SK-N-SH (cell line): ENCODE data around the gene GRM7. TPM values are rescaled to one million over a fixed set of nuclear protein-coding genes. Genes with fewer than 3 reads are reported as not detected.

Source experiments
- CTCF ChIA-PET: fragments of 300-600, 350-600 bp; formaldehyde crosslinking; extraction: SDS; loops from one replicate; lab custom pipeline; 2021; lab: Yijun Ruan, JAX
- POLR2A ChIA-PET: fragments of 350-600 bp; sonication (Branson Sonifier 250); formaldehyde crosslinking; extraction: SDS; loops from one replicate; lab custom pipeline; 2020; ENCODE audit warnings: antibody characterized with exemption, inconsistent platforms; lab: Yijun Ruan, JAX
- DNase-seq: peaks from one replicate; pipeline ENCODE4 v3.0.0; 2012
- H2AFZ ChIP-seq: fragments of 200-600 bp; sonication (generic); 2 replicates; pipeline ENCODE4 v1.8.1; 2016; ENCODE audit warnings: antibody characterized with exemption, mild to moderate bottlenecking, low read depth
- H3F3A ChIP-seq: fragments of 200-600 bp; sonication (generic); replicated peaks from 2 replicates; pipeline ENCODE3; 2016; ENCODE audit warnings: antibody characterized with exemption, mild to moderate bottlenecking; ENCODE audit not compliant: insufficient read depth
- H3K27ac ChIP-seq, 2 experiments: fragments of 200-500 bp in 1 of 2; fragments of 200-600 bp in 1 of 2; sonication (Bioruptor generic) in 1 of 2; sonication (generic), shearing (Covaris generic) in 1 of 2; 2 replicates each; pipeline versions ENCODE4 v1.5.1 to v1.6.1; 2014 to 2016; ENCODE audit warnings: low read depth in 2 of 2, inconsistent platforms in 1 of 2, low read length in 1 of 2, mild to moderate bottlenecking in 1 of 2, mixed read lengths in 1 of 2
- H3K27me3 ChIP-seq: fragments of 200-600 bp; sonication (generic), shearing (Covaris generic); 2 replicates; pipeline ENCODE4 v1.6.1; 2016; ENCODE audit warnings: mixed run types; ENCODE audit not compliant: insufficient read depth
- H3K36me3 ChIP-seq, 2 experiments: fragments of 200-500 bp in 1 of 2; fragments of 200-600 bp in 1 of 2; sonication (Bioruptor generic) in 1 of 2; sonication (generic) in 1 of 2; replicated peaks in 1 of 2; 2 replicates each; pipeline versions ENCODE3 to v1.5.1; 2014 to 2016; ENCODE audit warnings: low read length in 1 of 2, mild to moderate bottlenecking in 1 of 2; ENCODE audit not compliant: insufficient read depth in 2 of 2, control insufficient read depth in 1 of 2
- H3K4me1 ChIP-seq, 2 experiments: fragments of 200-500 bp in 1 of 2; fragments of 200-600 bp in 1 of 2; sonication (Bioruptor generic) in 1 of 2; sonication (generic), shearing (Covaris generic) in 1 of 2; 2 replicates each; pipeline versions ENCODE4 v1.5.1 to v1.6.1; 2014 to 2016; ENCODE audit warnings: low read depth in 1 of 2, low read length in 1 of 2, mixed run types in 1 of 2; ENCODE audit not compliant: insufficient read depth in 2 of 2, control insufficient read depth in 1 of 2
- H3K4me2 ChIP-seq: fragments of 200-600 bp; sonication (generic), shearing (Covaris generic); 2 replicates; pipeline ENCODE4 v1.6.1; 2017; ENCODE audit warnings: mixed run types
- H3K4me3 ChIP-seq, 2 experiments: fragments of 200-500 bp in 1 of 2; fragments of 200-600 bp in 1 of 2; sonication (Bioruptor generic) in 1 of 2; sonication (generic), shearing (Covaris generic) in 1 of 2; 2 replicates each; pipeline versions ENCODE4 v1.5.1 to v1.8.1; 2014 to 2016; ENCODE audit warnings: low read depth in 2 of 2, inconsistent platforms in 1 of 2, low read length in 1 of 2, mild to moderate bottlenecking in 1 of 2, mixed read lengths in 1 of 2, moderate library complexity in 1 of 2
- H3K79me2 ChIP-seq: fragments of 200-600 bp; sonication (generic); 2 replicates; pipeline ENCODE4 v1.8.1; 2017; ENCODE audit warnings: mild to moderate bottlenecking; ENCODE audit not compliant: insufficient read depth
- H3K9ac ChIP-seq: fragments of 200-600 bp; sonication (generic); 2 replicates; pipeline ENCODE4 v1.6.1; 2017; ENCODE audit warnings: mixed run types
- H3K9me2 ChIP-seq: fragments of 200-600 bp; sonication (generic); 2 replicates; pipeline ENCODE4 v1.6.1; 2017; ENCODE audit warnings: mixed run types
- H3K9me3 ChIP-seq: fragments of 200-600 bp; sonication (generic); 2 replicates; pipeline ENCODE4 v1.6.1; 2017; ENCODE audit warnings: mixed run types, mild to moderate bottlenecking, moderate library complexity
- H4K20me1 ChIP-seq: fragments of 200-600 bp; sonication (generic); 2 replicates; pipeline ENCODE4 v1.6.1; 2017; ENCODE audit warnings: mild to moderate bottlenecking, mixed run types; ENCODE audit not compliant: insufficient read depth
- ELF1 ChIP-seq: IDR thresholded peaks from 2 replicates; pipeline ENCODE4 v1.4.0; 2012
- FOSL2 ChIP-seq: IDR thresholded peaks from 2 replicates; pipeline ENCODE4 v1.4.0; 2012; ENCODE audit warnings: low read depth, mild to moderate bottlenecking, moderate library complexity, borderline replicate concordance
- FOXM1 ChIP-seq: IDR thresholded peaks from 2 replicates; pipeline ENCODE4 v1.4.0; 2012; ENCODE audit warnings: low read depth, mild to moderate bottlenecking
- GABPA ChIP-seq: IDR thresholded peaks from 2 replicates; pipeline ENCODE4 v1.4.0; 2012; ENCODE audit warnings: low read depth, mild to moderate bottlenecking
- GATA2 ChIP-seq: sonication (generic); formaldehyde crosslinking; IDR thresholded peaks from 2 replicates; pipeline ENCODE4 v1.5.0; 2020; ENCODE audit warnings: mild to moderate bottlenecking, missing genetic modification reagents
- JUND ChIP-seq: IDR thresholded peaks from 2 replicates; pipeline ENCODE4 v1.4.0; 2012
- MAX ChIP-seq: IDR thresholded peaks from 2 replicates; pipeline ENCODE4 v1.4.0; 2012; ENCODE audit warnings: low read depth
- MEF2A ChIP-seq: IDR thresholded peaks from 2 replicates; pipeline ENCODE4 v1.4.0; 2012; ENCODE audit warnings: low read depth, borderline replicate concordance
- MXI1 ChIP-seq: IDR thresholded peaks from 2 replicates; pipeline ENCODE4 v1.6.1; 2012; ENCODE audit warnings: mild to moderate bottlenecking, low read depth, low read length, improper control_type of control experiment
- NRF1 ChIP-seq: IDR thresholded peaks from 2 replicates; pipeline ENCODE4 v1.6.1; 2012; ENCODE audit warnings: low read depth, mild to moderate bottlenecking, low read length
- PBX3 ChIP-seq: IDR thresholded peaks from 2 replicates; pipeline ENCODE4; 2012
- POLR2AphosphoS5 ChIP-seq: IDR thresholded peaks from 2 replicates; pipeline ENCODE4 v1.6.1; 2012; ENCODE audit warnings: low read depth, low read length
- RFX5 ChIP-seq: IDR thresholded peaks from 2 replicates; pipeline ENCODE4 v1.6.1; 2012; ENCODE audit warnings: mild to moderate bottlenecking, improper control_type of control experiment, low read length
- RXRA ChIP-seq: IDR thresholded peaks from 2 replicates; pipeline ENCODE4 v1.4.0; 2012; ENCODE audit warnings: low read depth, mild to moderate bottlenecking, borderline replicate concordance
- TCF12 ChIP-seq: IDR thresholded peaks from 2 replicates; pipeline ENCODE4 v1.4.0; 2012
- TEAD4 ChIP-seq: IDR thresholded peaks from 2 replicates; pipeline ENCODE4 v1.4.0; 2012; ENCODE audit warnings: mild to moderate bottlenecking, borderline replicate concordance; ENCODE audit not compliant: insufficient read depth
- USF1 ChIP-seq: IDR thresholded peaks from 2 replicates; pipeline ENCODE4 v1.4.0; 2012; ENCODE audit warnings: low read depth, borderline replicate concordance
- YY1 ChIP-seq: IDR thresholded peaks from 2 replicates; pipeline ENCODE4 v1.4.0; 2012; ENCODE audit warnings: low read depth, mild to moderate bottlenecking
- ZBTB33 ChIP-seq: IDR thresholded peaks from 2 replicates; pipeline ENCODE4 v1.4.0; 2012; ENCODE audit warnings: low read depth, borderline replicate concordance
- WGBS: methylation state at CpG from one replicate; pipeline ENCODE4 v1.1.6; 2017; ENCODE audit warnings: low lambda C conversion rate; 5-methylcytosine and 5-hydroxymethylcytosine counted together
- polyA plus RNA-seq, 3 experiments: library from polyadenylated mRNA; depleted of rRNA; stranded (reverse); fragments of >200 nt; gene quantifications; 2 replicates each; pipeline ENCODE4 v1.2.3, GENCODE V29; 2012
- TF ChIP-seq, protein P1 (sequence below): IDR thresholded peaks from 2 replicates; pipeline ENCODE4 v1.6.1; 2012; ENCODE audit warnings: mild to moderate bottlenecking, low read depth, low read length, moderate library complexity

Gene GRM7
- polyA plus RNA-seq, 1 of the 3 experiments (the other 2 are of a cell fraction), result 0.03 TPM

DNA sequence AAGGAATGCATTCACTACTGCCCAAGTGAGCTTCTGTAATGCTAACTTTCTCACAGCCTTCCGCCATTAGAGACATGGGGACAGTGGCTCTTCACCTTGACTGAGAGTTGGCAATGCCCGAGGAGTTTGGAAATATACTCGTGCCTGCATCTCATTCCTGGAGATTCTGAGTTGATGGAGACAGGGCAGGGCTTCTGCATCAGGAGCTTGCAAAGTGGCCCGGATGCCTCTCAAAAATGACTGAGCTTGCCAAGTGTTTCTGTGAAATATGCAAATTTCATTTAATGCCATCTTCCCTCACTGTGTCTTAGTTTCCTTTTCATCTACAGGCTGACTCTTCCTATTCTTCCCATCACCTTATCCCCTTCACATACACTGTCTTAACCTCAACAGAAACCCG, 346.2 kb downstream of the GRM7 start:
- Histone ChIP-seq H3K36me3 (no peaks in the 10 kb centered on the region), H3K4me3 (no peak overlapping the region), H2AFZ (no peak overlapping the region), H3K9me2 (no peaks in the 10 kb centered on the region), H3K4me1 (no peaks in the 10 kb centered on the region; a peak in 2 of 4 replicates), H3K27me3 (no peaks in the 10 kb centered on the region), H3K9ac (no peak overlapping the region), H4K20me1 (no peaks in the 10 kb centered on the region), H3K9me3 (no peaks in the 10 kb centered on the region), H3K4me2 (no peak overlapping the region), H3K27ac (no peak overlapping the region), H3K79me2 (no peaks in the 10 kb centered on the region), H3F3A (no peaks in the 10 kb centered on the region)
- DNase-seq, result no peak
- TF ChIP-seq TCF12 (no peak), FOSL2 (no peak), JUND (no peak), PBX3 (no peak), GATA2 (CRISPR knock-in tag) (no peak), MXI1 (no peak), USF1 (no peak), POLR2AphosphoS5 (no peak), GABPA (no peak), YY1 (no peak), RFX5 (no peak), ELF1 (no peak), FOXM1 (no peak), RXRA (no peak), NRF1 (no peak), ZBTB33 (no peak), MAX (no peak), TEAD4 (no peak), MEF2A (no peak)
- TF ChIP-seq, protein P1, sequence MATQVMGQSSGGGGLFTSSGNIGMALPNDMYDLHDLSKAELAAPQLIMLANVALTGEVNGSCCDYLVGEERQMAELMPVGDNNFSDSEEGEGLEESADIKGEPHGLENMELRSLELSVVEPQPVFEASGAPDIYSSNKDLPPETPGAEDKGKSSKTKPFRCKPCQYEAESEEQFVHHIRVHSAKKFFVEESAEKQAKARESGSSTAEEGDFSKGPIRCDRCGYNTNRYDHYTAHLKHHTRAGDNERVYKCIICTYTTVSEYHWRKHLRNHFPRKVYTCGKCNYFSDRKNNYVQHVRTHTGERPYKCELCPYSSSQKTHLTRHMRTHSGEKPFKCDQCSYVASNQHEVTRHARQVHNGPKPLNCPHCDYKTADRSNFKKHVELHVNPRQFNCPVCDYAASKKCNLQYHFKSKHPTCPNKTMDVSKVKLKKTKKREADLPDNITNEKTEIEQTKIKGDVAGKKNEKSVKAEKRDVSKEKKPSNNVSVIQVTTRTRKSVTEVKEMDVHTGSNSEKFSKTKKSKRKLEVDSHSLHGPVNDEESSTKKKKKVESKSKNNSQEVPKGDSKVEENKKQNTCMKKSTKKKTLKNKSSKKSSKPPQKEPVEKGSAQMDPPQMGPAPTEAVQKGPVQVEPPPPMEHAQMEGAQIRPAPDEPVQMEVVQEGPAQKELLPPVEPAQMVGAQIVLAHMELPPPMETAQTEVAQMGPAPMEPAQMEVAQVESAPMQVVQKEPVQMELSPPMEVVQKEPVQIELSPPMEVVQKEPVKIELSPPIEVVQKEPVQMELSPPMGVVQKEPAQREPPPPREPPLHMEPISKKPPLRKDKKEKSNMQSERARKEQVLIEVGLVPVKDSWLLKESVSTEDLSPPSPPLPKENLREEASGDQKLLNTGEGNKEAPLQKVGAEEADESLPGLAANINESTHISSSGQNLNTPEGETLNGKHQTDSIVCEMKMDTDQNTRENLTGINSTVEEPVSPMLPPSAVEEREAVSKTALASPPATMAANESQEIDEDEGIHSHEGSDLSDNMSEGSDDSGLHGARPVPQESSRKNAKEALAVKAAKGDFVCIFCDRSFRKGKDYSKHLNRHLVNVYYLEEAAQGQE, result no peak
- ChIA-PET CTCF (interaction anchor here (1.2 kb wide), 1 partner anchor 28 kb away, joined by 3 read pairs; no protein-coding TSS in a partner anchor), POLR2A (no interaction called here)
- WGBS, result 40% methylated on average over 5 of the region's 5 CpGs
